ENCODE measurements around the gene ELOVL6.

DNA sequence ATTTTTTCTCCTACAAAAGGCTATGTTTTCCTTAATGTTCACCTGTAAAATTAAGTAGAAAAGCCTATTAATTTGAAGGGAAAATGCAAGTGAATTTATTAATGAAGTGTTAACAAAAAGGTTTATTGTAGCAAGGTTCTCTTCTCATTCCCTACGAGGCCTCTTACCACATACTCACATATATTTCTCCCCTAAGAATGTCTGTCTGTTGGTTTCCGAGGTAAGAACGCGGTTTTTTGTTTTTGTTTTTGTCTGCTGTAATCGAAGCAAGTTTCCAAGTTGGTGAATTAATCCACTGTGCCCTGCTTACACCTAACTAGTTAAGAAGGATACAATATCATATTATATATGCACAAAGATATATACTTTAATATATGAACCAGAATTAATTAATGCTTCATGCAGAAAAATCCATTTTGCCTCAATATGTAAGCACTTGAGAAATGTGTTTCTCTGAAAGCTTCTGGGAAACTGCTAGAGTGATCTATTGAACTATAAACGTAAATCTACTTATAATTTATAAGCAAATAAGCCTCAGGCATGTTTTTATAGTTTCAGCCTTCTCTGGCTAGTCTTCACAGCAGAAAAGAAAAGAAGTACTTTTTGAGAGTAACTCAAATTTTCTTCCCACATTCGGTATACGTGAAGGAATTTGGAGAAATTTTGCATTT, 164.9 kb downstream of the ELOVL6 start:
- TF ChIP-seq, protein P1, sequence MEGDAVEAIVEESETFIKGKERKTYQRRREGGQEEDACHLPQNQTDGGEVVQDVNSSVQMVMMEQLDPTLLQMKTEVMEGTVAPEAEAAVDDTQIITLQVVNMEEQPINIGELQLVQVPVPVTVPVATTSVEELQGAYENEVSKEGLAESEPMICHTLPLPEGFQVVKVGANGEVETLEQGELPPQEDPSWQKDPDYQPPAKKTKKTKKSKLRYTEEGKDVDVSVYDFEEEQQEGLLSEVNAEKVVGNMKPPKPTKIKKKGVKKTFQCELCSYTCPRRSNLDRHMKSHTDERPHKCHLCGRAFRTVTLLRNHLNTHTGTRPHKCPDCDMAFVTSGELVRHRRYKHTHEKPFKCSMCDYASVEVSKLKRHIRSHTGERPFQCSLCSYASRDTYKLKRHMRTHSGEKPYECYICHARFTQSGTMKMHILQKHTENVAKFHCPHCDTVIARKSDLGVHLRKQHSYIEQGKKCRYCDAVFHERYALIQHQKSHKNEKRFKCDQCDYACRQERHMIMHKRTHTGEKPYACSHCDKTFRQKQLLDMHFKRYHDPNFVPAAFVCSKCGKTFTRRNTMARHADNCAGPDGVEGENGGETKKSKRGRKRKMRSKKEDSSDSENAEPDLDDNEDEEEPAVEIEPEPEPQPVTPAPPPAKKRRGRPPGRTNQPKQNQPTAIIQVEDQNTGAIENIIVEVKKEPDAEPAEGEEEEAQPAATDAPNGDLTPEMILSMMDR (IDR thresholded peaks at IDR 0.05): no peak
- TF ChIP-seq POLR2A (IDR thresholded peaks at IDR 0.05): no peak

Data from thyroid gland (tissue), 4 donors.